HCT116 (cell line): ENCODE results near the gene HTR3A. TPM values are rescaled to one million over a fixed set of nuclear protein-coding genes. Genes with fewer than 3 reads are reported as not detected.

ENCODE experiments used
- ATAC-seq: fragments of 200-7000 bp; cut with Tn5 transposase; 2 replicates; pipeline ENCODE4 v1.9.1; 2020; ENCODE audit warnings: mild to moderate bottlenecking, moderate library complexity
- BruUV-seq: library from RNA; stranded (reverse); fragments of 400-500 nt; replicated peaks from 2 replicates; lab custom pipeline; 2021; lab: Mats Ljungman, UMichigan
- CTCF ChIA-PET: fragments of 300-600 bp; sonication (Branson Sonifier 250); formaldehyde crosslinking; loops from one replicate; lab custom pipeline; 2021; ENCODE audit warnings: antibody characterized with exemption; lab: Charles Lee
- POLR2A ChIA-PET: fragments of 300-600, 350-600 bp; sonication (Branson Sonifier 250); formaldehyde crosslinking; loops from one replicate; lab custom pipeline; 2021; ENCODE audit warnings: antibody characterized with exemption; lab: Charles Lee
- RAD21 ChIA-PET, 2 experiments: fragments of 300-600 bp; sonication (Branson Sonifier 250); formaldehyde crosslinking; loops; one replicate each; lab custom pipeline; 2023; ENCODE audit warnings: low total read pairs in 2 of 2; ENCODE audit not compliant: uncharacterized antibody in 2 of 2, unreplicated experiment in 2 of 2, low non-redundant PET in 1 of 2; lab: Charles Lee
- DNase-seq: peaks from one replicate; pipeline ENCODE4 v3.0.0-alpha.2; 2010; ENCODE audit warnings: low read depth, low spot score
- H2AFZ ChIP-seq: fragments of 200-600 bp; shearing (Covaris generic), sonication (generic); 2 replicates; pipeline ENCODE4 v1.6.1; 2017; ENCODE audit warnings: low read depth, mixed run types, mixed read lengths, antibody characterized with exemption, low read length; ENCODE audit not compliant: poor library complexity, severe bottlenecking
- H3K27ac ChIP-seq: 2 replicates; pipeline ENCODE4 v1.5.1; 2012; ENCODE audit warnings: low read depth, low read length
- H3K27me3 ChIP-seq: fragments of 200-600 bp; sonication (generic); 2 replicates; pipeline ENCODE4 v1.6.1; 2016; ENCODE audit warnings: mixed run types, low read length, mixed read lengths; ENCODE audit not compliant: insufficient read depth
- H3K36me3 ChIP-seq, 2 experiments: fragments of 200-500 bp in 1 of 2; fragments of 200-600 bp in 1 of 2; sonication (Bioruptor generic) in 1 of 2; sonication (generic) in 1 of 2; 2 replicates each; pipeline versions ENCODE4 v1.5.1 to v1.6.1; 2014 to 2016; ENCODE audit warnings: low read length in 2 of 2, inconsistent platforms in 1 of 2, mixed read lengths in 1 of 2, mixed run types in 1 of 2; ENCODE audit not compliant: insufficient read depth in 2 of 2, control insufficient read depth in 1 of 2
- H3K4me1 ChIP-seq, 2 experiments: fragments of 200-600 bp in 1 of 2; sonication (generic) in 1 of 2; 2 replicates each; pipeline versions ENCODE4 v1.5.1 to v1.6.1; 2012 to 2017; ENCODE audit warnings: low read length in 2 of 2, inconsistent platforms in 1 of 2, mild to moderate bottlenecking in 1 of 2, mixed read lengths in 1 of 2, mixed run types in 1 of 2, moderate library complexity in 1 of 2; ENCODE audit not compliant: insufficient read depth in 2 of 2, control insufficient read depth in 1 of 2
- H3K4me2 ChIP-seq: fragments of 200-600 bp; sonication (generic); 2 replicates; pipeline ENCODE4 v1.6.1; 2017; ENCODE audit warnings: mixed run types, low read length, mixed read lengths
- H3K4me3 ChIP-seq, 2 experiments: fragments of 200-600 bp in 1 of 2; sonication (generic) in 1 of 2; replicated peaks in 1 of 2; 2 replicates each; pipeline ENCODE4 v1.5.1; 2011 to 2016; ENCODE audit warnings: low read length in 2 of 2, control low read depth in 1 of 2, low read depth in 1 of 2, mild to moderate bottlenecking in 1 of 2, mixed read lengths in 1 of 2, mixed run types in 1 of 2
- H3K79me2 ChIP-seq: fragments of 200-600 bp; sonication (generic); 2 replicates; pipeline ENCODE4 v1.6.1; 2017; ENCODE audit warnings: mild to moderate bottlenecking, mixed run types, low read length, moderate library complexity, mixed read lengths; ENCODE audit not compliant: insufficient read depth
- H3K9ac ChIP-seq: fragments of 200-600 bp; sonication (generic); 2 replicates; pipeline ENCODE4 v1.6.1; 2016; ENCODE audit warnings: low read length, mixed read lengths
- H3K9me2 ChIP-seq: fragments of 200-600 bp; sonication (generic), shearing (Covaris generic); 2 replicates; pipeline ENCODE4 v1.6.1; 2017; ENCODE audit warnings: mixed run types, mild to moderate bottlenecking, moderate library complexity; ENCODE audit not compliant: insufficient read depth
- H3K9me3 ChIP-seq, 2 experiments: fragments of 200-500 bp in 1 of 2; fragments of 200-600 bp in 1 of 2; sonication (Bioruptor generic) in 1 of 2; sonication (generic) in 1 of 2; 2 replicates each; pipeline ENCODE4 v1.6.1; 2014 to 2017; ENCODE audit warnings: low read length in 2 of 2, mixed read lengths in 2 of 2, inconsistent platforms in 1 of 2, low read depth in 1 of 2, mild to moderate bottlenecking in 1 of 2, mixed run types in 1 of 2, moderate library complexity in 1 of 2; ENCODE audit not compliant: control insufficient read depth in 1 of 2, insufficient read depth in 1 of 2
- H4K20me1 ChIP-seq: fragments of 200-600 bp; sonication (generic), shearing (Covaris generic); 2 replicates; pipeline ENCODE4 v1.6.1; 2017; ENCODE audit warnings: mixed run types, mild to moderate bottlenecking, moderate library complexity; ENCODE audit not compliant: insufficient read depth
- CBX3 ChIP-seq: IDR thresholded peaks from 2 replicates; pipeline ENCODE4 v1.6.1; 2012; ENCODE audit warnings: low read depth
- ELF1 ChIP-seq: IDR thresholded peaks from 2 replicates; pipeline ENCODE4 v1.6.1; 2012; ENCODE audit warnings: low read depth, borderline replicate concordance
- EZH2 ChIP-seq: fragments of 200-600 bp; sonication (generic); IDR thresholded peaks from 2 replicates; pipeline ENCODE4 v1.6.1; 2017; ENCODE audit warnings: antibody characterized with exemption, mixed run types
- EZH2phosphoT487 ChIP-seq: fragments of 200-600 bp; IDR thresholded peaks from 2 replicates; pipeline ENCODE4 v1.6.1; 2018; ENCODE audit warnings: antibody characterized with exemption, borderline replicate concordance
- FOSL1 ChIP-seq: IDR thresholded peaks from 2 replicates; pipeline ENCODE4 v1.6.1; 2012; ENCODE audit warnings: low read depth
- JUND ChIP-seq: IDR thresholded peaks from 2 replicates; pipeline ENCODE4 v1.6.1; 2012
- POLR2A ChIP-seq: IDR thresholded peaks from 2 replicates; pipeline ENCODE4 v1.7.0; 2011; ENCODE audit warnings: borderline replicate concordance; ENCODE audit not compliant: insufficient read depth, insufficient read length; ENCODE audit errors: extremely low read depth
- RAD21 ChIP-seq: IDR thresholded peaks from 2 replicates; pipeline ENCODE4 v1.6.1; 2012; ENCODE audit warnings: low read depth, mild to moderate bottlenecking
- SIN3A ChIP-seq: IDR thresholded peaks from 2 replicates; pipeline ENCODE4 v1.6.1; 2012; ENCODE audit warnings: low read depth
- SP1 ChIP-seq: IDR thresholded peaks from 2 replicates; pipeline ENCODE4 v1.6.1; 2012; ENCODE audit warnings: low read depth
- SRF ChIP-seq: IDR thresholded peaks from 2 replicates; pipeline ENCODE4 v1.6.1; 2012; ENCODE audit warnings: low read depth
- TCF7L2 ChIP-seq: IDR thresholded peaks from 2 replicates; pipeline ENCODE4 v1.7.0; 2011; ENCODE audit warnings: borderline replicate concordance, inconsistent platforms; ENCODE audit not compliant: insufficient read depth, insufficient read length; ENCODE audit errors: extremely low read depth
- YY1 ChIP-seq: IDR thresholded peaks from 2 replicates; pipeline ENCODE4 v1.6.1; 2011; ENCODE audit warnings: low read length, low read depth, moderate library complexity, mild to moderate bottlenecking; ENCODE audit not compliant: insufficient replicate concordance; ENCODE audit errors: extremely low read depth
- ZNF274 ChIP-seq: fragments of 200-500 bp; sonication (Bioruptor generic); IDR thresholded peaks from 2 replicates; pipeline ENCODE4 v1.6.1; 2014; ENCODE audit warnings: mild to moderate bottlenecking, low read depth, low read length, inconsistent platforms
- intact Hi-C: fragments of 100-400 bp; cut with micrococcal nuclease; formaldehyde crosslinking; loops from 2 replicates; pipeline ENCODE4 v1.10.0; 2022
- total RNA-seq: library from RNA; stranded (reverse); gene quantifications from one replicate; pipeline ENCODE4 v1.2.1, GENCODE V29; 2021; ENCODE audit not compliant: unreplicated experiment
- TF ChIP-seq, protein P1 (sequence below): IDR thresholded peaks from 2 replicates; pipeline ENCODE4 v1.6.1; 2012
- TF ChIP-seq, protein P2 (sequence below), 3 experiments: fragments of 200-600 bp in 1 of 3; sonication (generic) in 1 of 3; IDR thresholded peaks in 2 of 3; conservative IDR thresholded peaks in 1 of 3; 2 replicates each; pipeline ENCODE4 v1.5.1; 2012 to 2017; ENCODE audit warnings: low read depth in 2 of 3, low read length in 2 of 3, antibody characterized with exemption in 1 of 3, borderline replicate concordance in 1 of 3, control low read depth in 1 of 3, mild to moderate bottlenecking in 1 of 3, mixed read lengths in 1 of 3, mixed run types in 1 of 3, moderate library complexity in 1 of 3; ENCODE audit not compliant: insufficient read depth in 1 of 3
- TF ChIP-seq, protein P3 (sequence below): IDR thresholded peaks from 2 replicates; pipeline ENCODE4 v1.6.1; 2012
- TF ChIP-seq, protein P4 (sequence below): IDR thresholded peaks from 2 replicates; pipeline ENCODE4 v1.6.1; 2012; ENCODE audit warnings: low read depth
- TF ChIP-seq, protein P5 (sequence below): IDR thresholded peaks from 2 replicates; pipeline ENCODE4 v1.6.1; 2011; ENCODE audit warnings: mild to moderate bottlenecking, low read length, moderate library complexity; ENCODE audit not compliant: insufficient replicate concordance; ENCODE audit errors: extremely low read depth

Gene HTR3A
- total RNA-seq, 1 experiment from 2014 or later, result 0.12 TPM

DNA sequence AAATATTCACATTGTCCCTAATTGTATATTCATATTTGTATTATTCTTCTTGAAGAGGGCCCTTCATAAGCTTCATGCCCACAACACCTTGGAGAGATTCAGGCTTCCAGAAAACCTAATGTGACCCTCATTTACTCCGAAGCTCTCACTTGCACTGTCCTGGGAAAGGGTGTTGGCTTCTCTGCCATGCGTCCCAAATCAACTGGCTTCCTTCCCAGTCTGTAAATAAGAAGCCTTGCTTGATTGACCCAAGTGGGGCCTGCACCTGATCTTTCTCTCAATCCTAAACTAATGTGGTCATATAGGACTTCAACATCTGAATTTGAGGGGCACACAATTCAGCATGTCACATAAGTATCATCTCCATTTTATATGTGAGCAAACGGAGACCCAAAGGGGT lies 44.1 kb downstream of the HTR3A start:
- no peak for DNase-seq
- H3K9me3 ChIP-seq, result no peaks in the 10 kb centered on the region
- ATAC-seq, result no peak
- H2AFZ ChIP-seq, result no peak overlapping the region
- BruUV-seq, result no TSS peak
- CTCF ChIA-PET, result interaction anchor here (0.7 kb wide), 1 partner anchor 244 kb away, joined by 3 read pairs; no protein-coding TSS in a partner anchor
- H3K9me2 ChIP-seq, result no peaks in the 10 kb centered on the region
- H3K79me2 ChIP-seq, result no peaks in the 10 kb centered on the region
- H3K27ac ChIP-seq, result no peak overlapping the region
- intact Hi-C loops, result no loop called here
- no peaks in the 10 kb centered on the region for H4K20me1 ChIP-seq
- no peaks in the 10 kb centered on the region for H3K4me1 ChIP-seq
- RAD21 ChIA-PET, result no interaction called here
- H3K4me2 ChIP-seq, result no peak overlapping the region
- H3K27me3 ChIP-seq, result 0 out of 2 replicates have a peak, but pooled peaks cover 2% of the 10 kb centered on the region
- TF ChIP-seq TCF7L2 (no peak), EZH2 (no peak), SP1 (no peak), ELF1 (no peak), RAD21 (no peak), SIN3A (no peak), CBX3 (no peak), EZH2phosphoT487 (no peak), SRF (no peak), FOSL1 (no peak), YY1 (no peak), JUND (no peak), POLR2A (no peak), ZNF274 (no peak)
- TF ChIP-seq, protein P1, sequence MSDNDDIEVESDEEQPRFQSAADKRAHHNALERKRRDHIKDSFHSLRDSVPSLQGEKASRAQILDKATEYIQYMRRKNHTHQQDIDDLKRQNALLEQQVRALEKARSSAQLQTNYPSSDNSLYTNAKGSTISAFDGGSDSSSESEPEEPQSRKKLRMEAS, result no peak
- TF ChIP-seq, protein P2, sequence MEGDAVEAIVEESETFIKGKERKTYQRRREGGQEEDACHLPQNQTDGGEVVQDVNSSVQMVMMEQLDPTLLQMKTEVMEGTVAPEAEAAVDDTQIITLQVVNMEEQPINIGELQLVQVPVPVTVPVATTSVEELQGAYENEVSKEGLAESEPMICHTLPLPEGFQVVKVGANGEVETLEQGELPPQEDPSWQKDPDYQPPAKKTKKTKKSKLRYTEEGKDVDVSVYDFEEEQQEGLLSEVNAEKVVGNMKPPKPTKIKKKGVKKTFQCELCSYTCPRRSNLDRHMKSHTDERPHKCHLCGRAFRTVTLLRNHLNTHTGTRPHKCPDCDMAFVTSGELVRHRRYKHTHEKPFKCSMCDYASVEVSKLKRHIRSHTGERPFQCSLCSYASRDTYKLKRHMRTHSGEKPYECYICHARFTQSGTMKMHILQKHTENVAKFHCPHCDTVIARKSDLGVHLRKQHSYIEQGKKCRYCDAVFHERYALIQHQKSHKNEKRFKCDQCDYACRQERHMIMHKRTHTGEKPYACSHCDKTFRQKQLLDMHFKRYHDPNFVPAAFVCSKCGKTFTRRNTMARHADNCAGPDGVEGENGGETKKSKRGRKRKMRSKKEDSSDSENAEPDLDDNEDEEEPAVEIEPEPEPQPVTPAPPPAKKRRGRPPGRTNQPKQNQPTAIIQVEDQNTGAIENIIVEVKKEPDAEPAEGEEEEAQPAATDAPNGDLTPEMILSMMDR (IDR thresholded peaks at IDR 0.05 in 2 of 3, conservative IDR thresholded peaks at IDR 0.05 in 1 of 3; ENCODE audit: borderline replicate concordance in 1 of 3, insufficient read depth in 1 of 3, low read depth in 2 of 3, low read length in 2 of 3), result no peak
- TF ChIP-seq, protein P3, sequence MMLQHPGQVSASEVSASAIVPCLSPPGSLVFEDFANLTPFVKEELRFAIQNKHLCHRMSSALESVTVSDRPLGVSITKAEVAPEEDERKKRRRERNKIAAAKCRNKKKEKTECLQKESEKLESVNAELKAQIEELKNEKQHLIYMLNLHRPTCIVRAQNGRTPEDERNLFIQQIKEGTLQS, result no peak
- TF ChIP-seq, protein P4, sequence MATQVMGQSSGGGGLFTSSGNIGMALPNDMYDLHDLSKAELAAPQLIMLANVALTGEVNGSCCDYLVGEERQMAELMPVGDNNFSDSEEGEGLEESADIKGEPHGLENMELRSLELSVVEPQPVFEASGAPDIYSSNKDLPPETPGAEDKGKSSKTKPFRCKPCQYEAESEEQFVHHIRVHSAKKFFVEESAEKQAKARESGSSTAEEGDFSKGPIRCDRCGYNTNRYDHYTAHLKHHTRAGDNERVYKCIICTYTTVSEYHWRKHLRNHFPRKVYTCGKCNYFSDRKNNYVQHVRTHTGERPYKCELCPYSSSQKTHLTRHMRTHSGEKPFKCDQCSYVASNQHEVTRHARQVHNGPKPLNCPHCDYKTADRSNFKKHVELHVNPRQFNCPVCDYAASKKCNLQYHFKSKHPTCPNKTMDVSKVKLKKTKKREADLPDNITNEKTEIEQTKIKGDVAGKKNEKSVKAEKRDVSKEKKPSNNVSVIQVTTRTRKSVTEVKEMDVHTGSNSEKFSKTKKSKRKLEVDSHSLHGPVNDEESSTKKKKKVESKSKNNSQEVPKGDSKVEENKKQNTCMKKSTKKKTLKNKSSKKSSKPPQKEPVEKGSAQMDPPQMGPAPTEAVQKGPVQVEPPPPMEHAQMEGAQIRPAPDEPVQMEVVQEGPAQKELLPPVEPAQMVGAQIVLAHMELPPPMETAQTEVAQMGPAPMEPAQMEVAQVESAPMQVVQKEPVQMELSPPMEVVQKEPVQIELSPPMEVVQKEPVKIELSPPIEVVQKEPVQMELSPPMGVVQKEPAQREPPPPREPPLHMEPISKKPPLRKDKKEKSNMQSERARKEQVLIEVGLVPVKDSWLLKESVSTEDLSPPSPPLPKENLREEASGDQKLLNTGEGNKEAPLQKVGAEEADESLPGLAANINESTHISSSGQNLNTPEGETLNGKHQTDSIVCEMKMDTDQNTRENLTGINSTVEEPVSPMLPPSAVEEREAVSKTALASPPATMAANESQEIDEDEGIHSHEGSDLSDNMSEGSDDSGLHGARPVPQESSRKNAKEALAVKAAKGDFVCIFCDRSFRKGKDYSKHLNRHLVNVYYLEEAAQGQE, result no peak
- TF ChIP-seq, protein P5, sequence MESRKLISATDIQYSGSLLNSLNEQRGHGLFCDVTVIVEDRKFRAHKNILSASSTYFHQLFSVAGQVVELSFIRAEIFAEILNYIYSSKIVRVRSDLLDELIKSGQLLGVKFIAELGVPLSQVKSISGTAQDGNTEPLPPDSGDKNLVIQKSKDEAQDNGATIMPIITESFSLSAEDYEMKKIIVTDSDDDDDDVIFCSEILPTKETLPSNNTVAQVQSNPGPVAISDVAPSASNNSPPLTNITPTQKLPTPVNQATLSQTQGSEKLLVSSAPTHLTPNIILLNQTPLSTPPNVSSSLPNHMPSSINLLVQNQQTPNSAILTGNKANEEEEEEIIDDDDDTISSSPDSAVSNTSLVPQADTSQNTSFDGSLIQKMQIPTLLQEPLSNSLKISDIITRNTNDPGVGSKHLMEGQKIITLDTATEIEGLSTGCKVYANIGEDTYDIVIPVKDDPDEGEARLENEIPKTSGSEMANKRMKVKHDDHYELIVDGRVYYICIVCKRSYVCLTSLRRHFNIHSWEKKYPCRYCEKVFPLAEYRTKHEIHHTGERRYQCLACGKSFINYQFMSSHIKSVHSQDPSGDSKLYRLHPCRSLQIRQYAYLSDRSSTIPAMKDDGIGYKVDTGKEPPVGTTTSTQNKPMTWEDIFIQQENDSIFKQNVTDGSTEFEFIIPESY, result no peak
- POLR2A ChIA-PET, result no interaction called here
- H3K4me3 ChIP-seq, result no peak overlapping the region
- H3K36me3 ChIP-seq, result no peaks in the 10 kb centered on the region
- no peak overlapping the region for H3K9ac ChIP-seq
